ENCODE results near the gene ADSL. TPM values are rescaled to one million over a fixed set of nuclear protein-coding genes. Genes with fewer than 3 reads are reported as not detected.

Gene ADSL
- 81.4 to 95.4 TPM (median 90.2 TPM) in 5 replicates for total RNA-seq (2022; extraction: Qiagen RNA extraction; ENCODE audit: low read depth)

DNA sequence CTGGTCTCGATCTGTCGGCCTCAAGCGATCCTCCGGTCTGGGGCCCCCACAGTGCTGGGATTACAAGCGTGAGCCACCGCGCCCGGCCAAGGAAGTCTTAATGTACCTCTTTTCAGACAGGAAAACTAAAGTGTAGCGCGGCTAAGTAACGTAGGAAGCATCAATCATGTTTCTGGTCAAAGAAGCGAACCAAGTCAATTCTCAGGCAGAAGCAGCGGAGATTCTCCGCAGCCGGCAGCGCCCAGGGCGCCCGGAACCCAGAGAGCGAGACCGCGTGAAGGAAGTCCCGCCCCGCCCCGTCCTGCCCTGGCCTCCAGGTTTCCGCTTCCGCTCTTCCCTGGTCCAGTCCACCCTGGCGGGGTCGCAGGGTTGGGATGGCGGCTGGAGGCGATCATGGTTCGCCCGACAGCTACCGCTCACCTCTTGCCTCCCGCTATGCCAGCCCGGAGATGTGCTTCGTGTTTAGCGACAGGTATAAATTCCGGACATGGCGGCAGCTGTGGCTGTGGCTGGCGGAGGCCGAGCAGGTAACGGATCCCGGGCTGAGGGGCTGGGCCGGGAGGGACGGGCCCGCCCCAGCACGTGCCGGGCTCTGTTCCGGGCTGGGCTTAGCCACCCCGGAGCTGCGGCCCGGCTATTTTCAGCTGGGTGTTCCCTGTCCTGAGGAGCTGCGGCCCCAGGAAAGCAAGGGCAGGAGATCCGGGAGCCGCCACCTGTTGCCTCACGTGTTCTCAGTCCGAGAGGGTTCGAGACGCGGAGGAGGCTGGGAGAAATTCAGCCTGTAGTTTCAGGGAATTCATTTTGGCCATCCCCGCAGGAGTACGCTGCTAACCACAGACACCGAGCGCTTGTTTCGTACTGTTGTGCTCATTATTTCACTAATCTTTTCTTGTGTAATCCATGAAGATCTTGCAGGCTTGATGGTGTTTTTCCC, at the start of gene ADSL:
ADSL (plus strand) TSS at position 316 of the 934 bp plus-strand sequence; CDS start at position 375, 59 bp downstream.

Other genes with a start within 250 kb of the ADSL start
- gene TNRC6B, start 168.6 kb upstream of the ADSL start, total RNA-seq (2022; extraction: Qiagen RNA extraction; ENCODE audit: low read depth): 4.2 to 5.9 TPM (median 5.3 TPM) in 5 replicates
- 11.3 to 25.9 TPM (median 18.2 TPM) in 5 replicates for gene SGSM3, start 24.1 kb downstream of the ADSL start, total RNA-seq (2022; extraction: Qiagen RNA extraction; ENCODE audit: low read depth)

All from A549 treated with ZK216348 at 1 μM for 4 hours (cell line).